CD8-positive, alpha-beta memory T cell (primary cell): ENCODE data around the gene SNX24. TPM values are rescaled to one million over a fixed set of nuclear protein-coding genes. Genes with fewer than 3 reads are reported as not detected.

ENCODE experiments used
- CTCF ChIA-PET: fragments of 350-600 bp; sonication (Branson Sonifier 250); formaldehyde crosslinking; loops from one replicate; lab custom pipeline; 2021; ENCODE audit warnings: antibody characterized with exemption; lab: Charles Lee
- POLR2A ChIA-PET: fragments of 350-600 bp; sonication (Branson Sonifier 250); formaldehyde crosslinking; loops from one replicate; lab custom pipeline; 2021; ENCODE audit warnings: antibody characterized with exemption; lab: Charles Lee
- DNase-seq, 5 donors: peaks; one replicate each; pipeline versions ENCODE4 v3.0.0 to v3.0.0-alpha.2; 2020 to 2022; ENCODE audit warnings: mixed read lengths in 1 of 5
- H3K27ac ChIP-seq: one replicate; pipeline ENCODE4 v1.7.0; 2013; ENCODE audit warnings: low read depth, mild to moderate bottlenecking, low read length, moderate library complexity
- H3K27me3 ChIP-seq: 2 replicates; pipeline ENCODE4 v1.7.0; 2013; ENCODE audit warnings: low read length, mild to moderate bottlenecking; ENCODE audit not compliant: insufficient read depth, poor library complexity, severe bottlenecking
- H3K36me3 ChIP-seq: 2 replicates; pipeline ENCODE4 v1.7.0; 2013; ENCODE audit warnings: mild to moderate bottlenecking, low read length, moderate library complexity; ENCODE audit not compliant: insufficient read depth
- H3K4me1 ChIP-seq: 2 replicates; pipeline ENCODE4 v1.7.0; 2013; ENCODE audit warnings: mild to moderate bottlenecking, low read length, moderate library complexity; ENCODE audit not compliant: insufficient read depth
- H3K4me3 ChIP-seq: 2 replicates; pipeline ENCODE4 v1.7.0; 2013; ENCODE audit warnings: mild to moderate bottlenecking, low read length
- H3K9me3 ChIP-seq: 2 replicates; pipeline ENCODE4 v1.7.0; 2013; ENCODE audit warnings: mild to moderate bottlenecking, low read length
- H3K27ac Mint-ChIP-seq, 8 donors: one replicate each; pipeline ENCODE4 v1.8.0; 2020 to 2021; ENCODE audit warnings: mixed read lengths in 8 of 8, mild to moderate bottlenecking in 6 of 8, inconsistent platforms in 3 of 8, moderate library complexity in 3 of 8
- H3K27me3 Mint-ChIP-seq, 2 donors: one replicate each; pipeline ENCODE4 v1.8.0; 2020 to 2021; ENCODE audit warnings: mixed read lengths in 2 of 2, mild to moderate bottlenecking in 1 of 2, moderate library complexity in 1 of 2
- H3K36me3 Mint-ChIP-seq, 3 donors: one replicate each; pipeline ENCODE4 v1.8.0; 2020 to 2021; ENCODE audit warnings: mixed read lengths in 3 of 3, inconsistent platforms in 1 of 3, mild to moderate bottlenecking in 1 of 3
- H3K4me1 Mint-ChIP-seq, 3 donors: one replicate each; pipeline ENCODE4 v1.8.0; 2020 to 2021; ENCODE audit warnings: mixed read lengths in 3 of 3, inconsistent platforms in 1 of 3, mild to moderate bottlenecking in 1 of 3
- H3K4me3 Mint-ChIP-seq, 7 donors: one replicate each; pipeline ENCODE4 v1.8.0; 2020 to 2021; ENCODE audit warnings: mixed read lengths in 7 of 7, mild to moderate bottlenecking in 6 of 7, moderate library complexity in 4 of 7, inconsistent platforms in 2 of 7
- H3K9me3 Mint-ChIP-seq, 5 donors: one replicate each; pipeline ENCODE4 v1.8.0; 2020 to 2022; ENCODE audit warnings: mixed read lengths in 5 of 5, mild to moderate bottlenecking in 3 of 5, moderate library complexity in 2 of 5, inconsistent platforms in 1 of 5
- polyA plus RNA-seq: library from polyadenylated mRNA; unstranded; fragments of 300-500 nt; fragmentation: Illumina TruSeq; gene quantifications from one replicate; pipeline ENCODE4 v1.2.3, GENCODE V29; 2021
- total RNA-seq, 2 experiments: library from RNA; stranded (reverse); gene quantifications; one replicate each; pipeline ENCODE4 v1.2.3, GENCODE V29; 2021

Gene SNX24
- total and polyA plus RNA-seq, 3 experiments from 2014 or later: 4.0 to 5.1 (median 4.4) TPM

- no peak overlapping the region for H3K4me3 ChIP-seq
- ChIA-PET CTCF (no interaction called here), POLR2A (no interaction called here)
- H3K27me3 ChIP-seq: no peaks in the 10 kb centered on the region
- no peak overlapping the region for H3K4me3 Mint-ChIP-seq
- H3K4me1 Mint-ChIP-seq: no peaks in the 10 kb centered on the region
- no peak for DNase-seq
- H3K4me1 ChIP-seq: no peaks in the 10 kb centered on the region
- no peak overlapping the region for H3K27ac ChIP-seq
- peaks cover 0 to under 1% of the 10 kb centered on the region in 2 donors for H3K27me3 Mint-ChIP-seq
- peaks cover 0 to 5% (median 0%) of the 10 kb centered on the region in 3 donors for H3K36me3 Mint-ChIP-seq
- H3K36me3 ChIP-seq: no peaks in the 10 kb centered on the region
- no peak overlapping the region for H3K27ac Mint-ChIP-seq
- H3K9me3 Mint-ChIP-seq: no peaks in the 10 kb centered on the region
- H3K9me3 ChIP-seq: no peaks in the 10 kb centered on the region
Measured at GRCh38 chr5:122924719-122925395, 79.4 kb downstream of the SNX24 start.

GRCh38 chr5:122929001-122929400, 83.6 kb downstream of the SNX24 start:
- no peaks in the 10 kb centered on the region for H3K9me3 Mint-ChIP-seq
- no peaks in the 10 kb centered on the region for H3K4me1 ChIP-seq
- no peaks in the 10 kb centered on the region for H3K36me3 ChIP-seq
- H3K9me3 ChIP-seq: no peaks in the 10 kb centered on the region
- DNase-seq: no peak
- no peaks in the 10 kb centered on the region for H3K27me3 ChIP-seq
- H3K27me3 Mint-ChIP-seq: no peaks in the 10 kb centered on the region
- ChIA-PET CTCF (no interaction called here), POLR2A (no interaction called here)
- no peaks in the 10 kb centered on the region for H3K4me1 Mint-ChIP-seq
- H3K27ac ChIP-seq: no peak overlapping the region
- peaks cover 0 to 4% (median 0%) of the 10 kb centered on the region in 3 donors for H3K36me3 Mint-ChIP-seq
- no peak overlapping the region for H3K4me3 ChIP-seq
- H3K4me3 Mint-ChIP-seq: no peak overlapping the region
- H3K27ac Mint-ChIP-seq: peak overlapping the region in 1 of 8 donors; percentile 65

- no peak overlapping the region for H3K27ac Mint-ChIP-seq
- no peak overlapping the region for H3K27ac ChIP-seq
- H3K4me3 Mint-ChIP-seq: no peak overlapping the region
- H3K4me1 ChIP-seq: no peaks in the 10 kb centered on the region
- no peaks in the 10 kb centered on the region for H3K27me3 Mint-ChIP-seq
- H3K4me1 Mint-ChIP-seq: no peaks in the 10 kb centered on the region
- H3K4me3 ChIP-seq: no peak overlapping the region
- H3K36me3 ChIP-seq: no peaks in the 10 kb centered on the region
- ChIA-PET POLR2A (no interaction called here), CTCF (no interaction called here)
- H3K9me3 Mint-ChIP-seq: no peaks in the 10 kb centered on the region
- no peak for DNase-seq
- no peaks in the 10 kb centered on the region for H3K9me3 ChIP-seq
- no peaks in the 10 kb centered on the region for H3K27me3 ChIP-seq
- peaks cover 0 to 4% (median 0%) of the 10 kb centered on the region in 3 donors for H3K36me3 Mint-ChIP-seq
Measured at GRCh38 chr5:122929980-122930379, 84.6 kb downstream of the SNX24 start.

GRCh38 chr5:122933956-122934355, 88.5 kb downstream of the SNX24 start:
- no peak overlapping the region for H3K27ac ChIP-seq
- Mint-ChIP-seq H3K9me3 (no peaks in the 10 kb centered on the region), H3K4me1 (no peaks in the 10 kb centered on the region), H3K36me3 (peaks cover 0 to 2% (median 1%) of the 10 kb centered on the region in 3 donors), H3K27ac (peak overlapping the region in 1 of 8 donors; percentile 26), H3K4me3 (peak overlapping the region in 1 of 7 donors; percentile 13), H3K27me3 (no peaks in the 10 kb centered on the region)
- H3K4me1 ChIP-seq: no peaks in the 10 kb centered on the region
- POLR2A ChIA-PET: no interaction called here
- DNase-seq: no peak
- H3K9me3 ChIP-seq: no peaks in the 10 kb centered on the region
- CTCF ChIA-PET: no interaction called here
- H3K27me3 ChIP-seq: no peaks in the 10 kb centered on the region
- no peak overlapping the region for H3K4me3 ChIP-seq
- no peaks in the 10 kb centered on the region for H3K36me3 ChIP-seq

- H3K4me3 ChIP-seq: no peak overlapping the region
- no peaks in the 10 kb centered on the region for H3K9me3 ChIP-seq
- H3K27ac ChIP-seq: no peak overlapping the region
- no peak overlapping the region for H3K4me3 Mint-ChIP-seq
- CTCF ChIA-PET: no interaction called here
- H3K27ac Mint-ChIP-seq: peak overlapping the region in 1 of 8 donors; percentile 92
- no peak for DNase-seq
- H3K4me1 Mint-ChIP-seq: no peaks in the 10 kb centered on the region
- H3K9me3 Mint-ChIP-seq: no peaks in the 10 kb centered on the region
- H3K36me3 Mint-ChIP-seq: peaks cover 6 to 9% (median 6%) of the 10 kb centered on the region in 3 donors
- no peaks in the 10 kb centered on the region for H3K36me3 ChIP-seq
- H3K27me3 ChIP-seq: no peaks in the 10 kb centered on the region
- peaks cover 0 to 1% of the 10 kb centered on the region in 2 donors for H3K27me3 Mint-ChIP-seq
- POLR2A ChIA-PET: no interaction called here
- H3K4me1 ChIP-seq: no peaks in the 10 kb centered on the region
Measured at GRCh38 chr5:122936088-122936487, 90.7 kb downstream of the SNX24 start.

- Histone ChIP-seq H3K36me3 (no peaks in the 10 kb centered on the region), H3K27ac (no peak overlapping the region), H3K9me3 (no peaks in the 10 kb centered on the region), H3K4me3 (no peak overlapping the region), H3K4me1 (no peaks in the 10 kb centered on the region), H3K27me3 (no peaks in the 10 kb centered on the region)
- Mint-ChIP-seq H3K27me3 (peaks cover 0 to 1% of the 10 kb centered on the region in 2 donors), H3K9me3 (no peaks in the 10 kb centered on the region), H3K27ac (no peak overlapping the region), H3K36me3 (peaks cover 6 to 16% (median 8%) of the 10 kb centered on the region in 3 donors), H3K4me1 (peaks cover 0 to 3% (median 0%) of the 10 kb centered on the region in 3 donors), H3K4me3 (no peak overlapping the region)
- DNase-seq: no peak
- ChIA-PET POLR2A (no interaction called here), CTCF (no interaction called here)
Measured at GRCh38 chr5:122937914-122938313, 92.5 kb downstream of the SNX24 start.

GRCh38 chr5:122940890-122941289, 95.5 kb downstream of the SNX24 start:
- ChIA-PET CTCF (no interaction called here), POLR2A (no interaction called here)
- Histone ChIP-seq H3K4me3 (no peak overlapping the region), H3K4me1 (no peaks in the 10 kb centered on the region), H3K27me3 (no peaks in the 10 kb centered on the region), H3K36me3 (no peaks in the 10 kb centered on the region), H3K27ac (no peak overlapping the region), H3K9me3 (no peaks in the 10 kb centered on the region)
- Mint-ChIP-seq H3K9me3 (no peaks in the 10 kb centered on the region), H3K4me3 (no peak overlapping the region), H3K27ac (no peak overlapping the region), H3K4me1 (peaks cover 0 to 3% (median 0%) of the 10 kb centered on the region in 3 donors), H3K36me3 (peaks cover 8 to 20% (median 10%) of the 10 kb centered on the region in 3 donors), H3K27me3 (peaks cover 0 to 1% of the 10 kb centered on the region in 2 donors)
- no peak for DNase-seq

GRCh38 chr5:122941737-122942136, 96.3 kb downstream of the SNX24 start:
- ChIA-PET CTCF (no interaction called here), POLR2A (no interaction called here)
- Histone ChIP-seq H3K9me3 (no peaks in the 10 kb centered on the region), H3K36me3 (no peaks in the 10 kb centered on the region), H3K27ac (no peak overlapping the region), H3K27me3 (no peaks in the 10 kb centered on the region), H3K4me1 (no peaks in the 10 kb centered on the region), H3K4me3 (no peak overlapping the region)
- no peak overlapping the region for H3K4me3 Mint-ChIP-seq
- peaks cover 0 to 1% of the 10 kb centered on the region in 2 donors for H3K27me3 Mint-ChIP-seq
- no peaks in the 10 kb centered on the region for H3K9me3 Mint-ChIP-seq
- peaks cover 0 to 3% (median 0%) of the 10 kb centered on the region in 3 donors for H3K4me1 Mint-ChIP-seq
- H3K36me3 Mint-ChIP-seq: peaks cover 10 to 24% (median 12%) of the 10 kb centered on the region in 3 donors
- H3K27ac Mint-ChIP-seq: no peak overlapping the region
- no peak for DNase-seq
